Measurements from ENCODE around the gene CELA2B.
"Not testable (repeated sequence)": the region's sequence is repeated elsewhere in the genome, so short reads cannot be mapped to it uniquely, and the experiment has no call there.

CELA2B gene

GRCh38 chr1:15504436-15504835 lies 28.5 kb downstream of the CELA2B start:
- no peak for DNase-seq

GRCh38 chr1:15506831-15507230 lies 30.9 kb downstream of the CELA2B start:
- no peak for DNase-seq

GRCh38 chr1:15507278-15507677 lies 31.4 kb downstream of the CELA2B start:
- DNase-seq, result no peak

- DNase-seq, result no peak
These were observed 33.0 kb downstream of the CELA2B start for GRCh38 chr1:15508700-15509487.

DNA sequence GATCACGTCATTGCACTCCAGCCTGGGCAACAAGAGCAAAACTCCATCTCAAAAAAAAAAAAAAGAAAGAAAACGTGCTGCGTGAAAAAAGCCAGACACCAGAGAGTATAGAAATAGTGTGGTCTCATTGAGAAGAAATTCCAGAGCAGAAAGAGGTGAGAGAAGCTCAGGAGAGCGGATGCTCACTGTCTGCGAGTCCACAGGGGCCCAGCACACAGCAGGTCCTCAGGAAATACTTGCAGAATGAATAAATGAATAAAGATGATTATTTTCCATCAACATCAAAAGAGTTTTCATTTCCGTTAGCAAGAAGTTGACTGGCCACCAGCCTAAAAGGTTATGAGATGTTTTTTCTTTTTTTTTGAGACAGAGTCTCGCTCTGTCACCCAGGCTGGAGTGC lies 33.7 kb downstream of the CELA2B start:
- DNase-seq, result no peak

- no peak for DNase-seq
These were observed 34.9 kb downstream of the CELA2B start for GRCh38 chr1:15510611-15511405.

DNA sequence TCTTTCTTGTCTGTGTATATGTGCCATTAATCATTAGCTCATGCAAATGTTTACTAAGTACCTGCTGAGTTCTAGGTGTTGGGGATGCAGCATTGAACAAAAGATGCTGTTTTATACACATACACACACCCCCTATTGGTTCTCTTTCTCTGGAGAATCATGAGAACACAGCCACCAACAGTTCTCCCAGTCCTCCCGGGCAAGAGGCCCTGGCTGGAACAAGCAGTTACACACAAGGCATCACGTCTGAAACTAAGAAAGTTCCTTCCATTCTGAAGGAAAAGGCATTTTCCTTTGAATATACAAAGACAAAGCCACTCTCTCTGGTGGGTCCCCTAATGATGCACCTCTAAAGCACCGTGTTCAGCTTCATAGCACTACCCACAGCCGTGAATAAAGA lies 37.3 kb downstream of the CELA2B start:
- no peak for DNase-seq

- no peak for DNase-seq
These were observed 38.0 kb downstream of the CELA2B start for GRCh38 chr1:15513919-15514318.

- DNase-seq, result not testable (repeated sequence)
These were observed 38.7 kb downstream of the CELA2B start for GRCh38 chr1:15514557-15514956.

DNA sequence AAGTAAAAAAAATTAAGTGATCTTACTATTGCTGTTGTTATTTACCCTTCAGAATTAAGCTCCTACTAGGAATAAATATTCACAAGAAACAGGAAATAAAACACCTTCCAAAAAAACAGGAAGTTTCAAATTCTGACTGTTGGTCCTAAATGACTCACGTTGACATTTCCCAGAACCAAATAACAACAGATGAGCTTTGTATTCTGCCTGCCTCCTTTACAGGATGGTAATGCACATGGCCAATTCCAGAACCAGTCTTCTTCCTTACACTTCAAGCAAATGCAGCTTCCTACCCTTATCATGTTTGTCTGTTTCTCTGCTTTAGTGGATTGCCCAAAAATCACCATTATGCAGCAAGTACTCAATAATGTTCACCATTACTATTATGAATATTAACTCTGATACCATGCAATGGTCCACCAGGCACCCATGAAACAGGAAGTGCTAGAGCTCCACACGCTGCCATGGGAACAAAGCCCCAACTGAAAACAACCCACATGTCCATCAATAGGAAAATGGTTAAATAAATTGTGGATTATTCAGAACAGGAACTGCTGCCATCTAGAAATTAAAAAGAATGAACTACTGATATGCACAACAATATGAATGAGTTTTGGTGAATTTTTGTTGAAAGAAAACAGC lies 39.2 kb downstream of the CELA2B start:
- DNase-seq, result no peak

DNA sequence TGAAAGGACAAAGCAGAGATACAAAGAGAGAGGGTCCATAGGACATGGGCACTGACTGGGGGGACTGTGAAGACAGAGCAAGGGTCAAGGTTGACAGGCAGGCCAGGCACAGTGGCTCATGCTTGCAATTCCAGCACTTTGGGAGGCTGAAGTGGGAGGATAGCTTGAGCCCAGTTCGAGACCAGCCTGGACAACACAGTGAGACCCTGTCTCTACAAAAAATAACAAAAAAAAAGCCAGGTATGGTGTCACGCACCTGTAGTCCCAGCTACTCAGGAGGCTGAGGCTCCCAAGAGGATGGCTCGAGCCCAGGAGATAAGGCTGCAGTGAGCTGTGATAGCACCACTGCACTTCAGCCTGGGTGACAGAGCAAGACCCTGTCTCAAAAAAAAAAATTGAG lies 43.7 kb downstream of the CELA2B start:
- no peak for DNase-seq

DNA sequence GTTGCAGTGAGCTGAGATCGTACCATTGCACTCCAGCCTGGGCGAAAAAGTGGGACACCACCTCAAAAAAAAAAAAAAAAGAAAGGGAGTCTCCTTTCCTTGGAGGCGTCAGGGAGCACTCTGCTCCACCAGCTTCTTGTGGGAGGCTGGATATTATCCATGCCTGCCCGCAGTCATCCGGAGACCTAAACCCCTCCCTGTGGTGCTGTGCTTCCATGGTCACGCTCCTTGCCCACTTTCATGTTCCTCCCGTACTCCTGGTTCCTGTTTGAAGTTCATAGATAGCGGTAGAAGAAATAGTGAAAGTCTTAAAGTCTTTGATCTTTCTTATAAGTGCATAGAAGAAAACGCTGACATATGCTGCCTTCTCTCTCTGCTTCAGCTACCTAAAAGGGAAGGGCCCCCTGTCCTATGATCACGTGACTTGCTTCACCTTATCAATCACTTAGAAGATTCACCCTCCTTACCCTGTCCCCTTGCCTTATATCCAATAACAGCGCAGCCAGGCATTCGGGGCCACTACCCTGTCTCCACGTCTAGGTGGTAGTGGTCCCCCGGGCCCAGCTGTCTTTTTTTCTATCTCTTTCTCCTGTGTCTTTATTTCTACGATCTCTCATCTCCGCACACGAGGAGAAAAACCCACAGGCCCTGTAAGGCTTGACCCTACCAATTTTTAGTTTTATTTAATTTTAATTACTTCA lies 45.5 kb downstream of the CELA2B start:
- peak in 1 of 2 experiments; percentile 13 for DNase-seq

GRCh38 chr1:15522551-15522950 lies 46.6 kb downstream of the CELA2B start:
- DNase-seq, result no peak

DNA sequence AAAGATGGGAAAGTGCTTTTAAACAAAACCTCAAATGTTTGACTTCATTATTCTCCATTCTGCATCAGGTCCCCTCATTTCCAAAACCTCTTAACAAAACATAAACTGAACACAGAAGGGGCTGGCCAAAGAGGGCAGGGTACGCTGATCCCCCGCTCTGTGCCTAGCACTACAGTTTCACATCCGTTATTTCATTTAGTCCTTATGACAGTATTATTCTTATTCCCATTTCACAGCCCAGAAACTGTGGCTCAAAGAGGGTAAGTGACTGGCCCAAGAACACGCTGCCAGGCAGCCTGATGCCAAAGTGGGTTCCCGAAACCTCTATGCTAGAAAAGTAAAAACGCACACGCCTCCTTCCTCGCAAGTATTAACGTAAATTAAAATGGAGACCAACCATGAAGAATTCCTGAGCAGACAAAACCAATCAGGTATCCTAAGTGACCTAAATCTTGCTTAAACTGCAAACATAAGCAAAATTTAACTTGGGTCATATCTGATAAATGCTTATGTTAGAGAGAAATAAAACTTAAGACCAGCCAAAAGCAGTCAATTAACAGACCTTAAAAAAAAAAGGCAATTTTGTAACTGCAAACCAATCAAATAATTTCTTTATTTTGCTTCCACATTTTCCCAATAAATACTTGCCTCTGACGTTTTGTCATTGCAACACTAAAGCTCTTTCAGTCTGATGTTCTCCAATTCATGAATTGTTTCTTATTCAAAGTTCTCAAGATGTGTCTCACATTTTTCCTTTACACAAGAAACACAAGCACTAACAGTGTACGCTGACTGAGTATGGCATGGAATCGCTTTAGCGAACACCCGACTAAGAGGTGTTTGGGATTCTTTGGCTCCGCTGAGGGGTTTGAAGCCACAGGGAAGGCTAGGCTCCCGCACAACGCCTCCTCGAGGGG lies 47.5 kb downstream of the CELA2B start:
- DNase-seq, result no peak

DNA sequence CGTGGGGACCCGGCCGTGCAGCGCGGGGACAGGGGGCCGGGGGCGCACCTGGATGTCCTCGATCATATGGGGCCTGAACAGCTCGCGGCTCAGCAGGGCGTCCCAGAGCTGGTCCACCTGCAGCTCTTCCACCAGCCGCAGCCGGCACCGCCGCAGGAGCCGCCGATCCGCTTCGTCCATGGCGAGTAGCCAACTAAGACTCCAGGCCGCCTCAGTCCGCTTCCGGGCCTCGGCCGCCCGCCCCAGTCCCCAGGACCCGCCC lies 48.0 kb downstream of the CELA2B start, which contains the start of gene CASP9:
TSS of gene CASP9 (minus strand) at position 195 of the 262 bp plus-strand sequence. CDS start at position 180, 15 bp downstream.
- no peak for DNase-seq

DNA sequence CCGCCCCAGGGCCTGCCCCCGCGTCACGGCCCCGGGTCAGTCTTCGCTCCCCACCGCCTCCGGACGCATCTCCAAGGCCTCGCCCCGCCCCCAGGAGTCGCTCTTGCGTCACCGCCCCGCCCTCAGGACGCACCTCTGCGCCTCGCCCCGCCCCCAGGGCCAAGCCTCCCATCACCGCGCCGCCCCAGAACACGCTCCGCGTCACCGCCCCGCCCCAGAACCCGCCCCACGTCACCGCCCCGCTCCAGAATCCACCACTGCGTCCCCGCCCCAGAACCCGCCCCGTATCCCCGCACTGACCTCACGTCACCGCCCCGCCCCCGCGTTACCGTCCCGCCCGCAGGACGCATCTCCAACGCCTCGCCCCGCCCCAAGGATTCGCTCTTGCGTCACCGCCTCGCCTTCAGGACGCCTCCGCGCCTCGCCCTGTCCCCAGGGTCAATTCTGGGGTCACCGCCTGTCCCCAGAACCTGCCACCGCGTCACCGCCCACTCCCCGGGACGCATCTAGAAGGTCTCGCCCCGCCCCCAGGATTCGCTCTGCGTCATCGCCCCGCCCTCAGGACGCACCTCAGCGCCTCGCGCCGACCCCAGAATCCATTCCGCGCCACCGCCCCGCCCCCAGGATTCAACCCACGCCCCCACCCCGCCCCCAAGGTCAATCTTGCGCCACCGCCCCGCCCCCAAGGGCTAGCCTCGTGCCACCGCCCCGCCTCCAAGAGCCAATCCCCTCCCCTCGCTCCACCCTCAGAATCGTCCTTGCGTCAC lies 48.6 kb downstream of the CELA2B start:
- peak; percentile 100 for DNase-seq

DNA sequence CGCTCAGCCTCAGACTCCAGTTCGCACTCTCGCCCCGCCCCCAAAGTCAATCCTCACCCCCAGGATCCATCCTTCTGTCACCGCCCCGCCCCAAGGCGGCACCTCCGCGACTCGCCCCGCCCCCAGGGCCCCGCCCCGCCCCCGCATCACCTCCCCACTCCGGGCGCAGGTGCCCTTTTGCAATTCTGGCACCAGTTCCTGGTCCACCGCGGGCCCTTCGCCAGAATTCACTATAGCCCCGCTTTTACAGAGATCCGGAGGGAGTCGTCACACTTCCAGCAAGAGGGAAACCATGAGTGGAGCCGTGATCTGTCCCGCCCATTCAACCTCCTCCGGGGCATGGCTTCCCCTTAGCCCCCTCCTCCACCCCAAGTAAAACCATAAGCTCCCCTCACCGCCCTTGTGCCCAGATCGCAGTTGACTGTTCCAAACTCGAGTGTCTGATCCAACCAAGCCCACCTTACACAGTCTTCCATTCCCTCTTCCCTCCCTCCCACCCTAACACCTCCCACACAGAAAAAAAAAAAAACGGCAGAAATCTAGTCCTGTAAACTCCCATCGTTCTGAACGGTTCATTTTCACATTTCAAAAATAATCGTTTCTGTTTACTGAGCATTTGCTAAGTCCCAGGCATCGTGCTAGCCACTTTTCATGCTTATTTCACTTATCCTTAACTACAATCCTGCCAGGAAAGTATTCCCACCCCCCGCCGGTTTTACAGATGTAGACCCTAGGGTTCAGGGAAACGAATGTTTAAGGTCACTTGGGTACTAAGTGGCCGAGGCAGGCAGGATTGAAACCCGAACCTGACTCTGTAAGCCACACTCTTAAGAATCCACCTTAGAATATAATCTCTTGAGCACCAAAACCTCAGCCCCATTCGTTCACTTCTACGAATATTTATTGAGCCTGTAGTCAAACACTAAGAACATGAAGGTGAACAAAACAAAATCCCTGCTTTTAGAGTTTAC lies 49.4 kb downstream of the CELA2B start:
- DNase-seq, result peak; percentile 32 to 38

DNA sequence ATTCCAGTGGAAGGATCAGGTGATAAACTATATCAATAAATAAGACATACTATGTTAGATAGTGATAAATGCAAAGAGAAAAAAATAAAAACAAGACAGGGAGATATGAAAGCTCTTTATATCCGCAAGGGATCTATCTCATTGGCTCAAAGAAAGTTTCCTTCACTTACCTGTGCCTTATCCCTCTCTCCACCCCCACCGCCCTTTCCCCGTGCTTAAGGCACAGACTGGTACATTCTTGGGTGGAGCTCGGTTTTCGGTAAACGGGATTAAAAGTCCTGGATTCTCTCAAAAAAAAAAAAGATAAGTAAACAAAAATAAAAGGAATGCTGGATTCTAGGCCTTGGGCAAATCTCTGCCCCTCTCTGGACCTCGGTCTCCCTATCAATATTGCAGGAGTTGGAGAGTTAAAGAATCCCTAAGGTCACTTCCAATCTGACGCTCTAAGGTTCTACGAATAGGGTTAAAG lies 50.2 kb downstream of the CELA2B start:
- no peak for DNase-seq

DNA sequence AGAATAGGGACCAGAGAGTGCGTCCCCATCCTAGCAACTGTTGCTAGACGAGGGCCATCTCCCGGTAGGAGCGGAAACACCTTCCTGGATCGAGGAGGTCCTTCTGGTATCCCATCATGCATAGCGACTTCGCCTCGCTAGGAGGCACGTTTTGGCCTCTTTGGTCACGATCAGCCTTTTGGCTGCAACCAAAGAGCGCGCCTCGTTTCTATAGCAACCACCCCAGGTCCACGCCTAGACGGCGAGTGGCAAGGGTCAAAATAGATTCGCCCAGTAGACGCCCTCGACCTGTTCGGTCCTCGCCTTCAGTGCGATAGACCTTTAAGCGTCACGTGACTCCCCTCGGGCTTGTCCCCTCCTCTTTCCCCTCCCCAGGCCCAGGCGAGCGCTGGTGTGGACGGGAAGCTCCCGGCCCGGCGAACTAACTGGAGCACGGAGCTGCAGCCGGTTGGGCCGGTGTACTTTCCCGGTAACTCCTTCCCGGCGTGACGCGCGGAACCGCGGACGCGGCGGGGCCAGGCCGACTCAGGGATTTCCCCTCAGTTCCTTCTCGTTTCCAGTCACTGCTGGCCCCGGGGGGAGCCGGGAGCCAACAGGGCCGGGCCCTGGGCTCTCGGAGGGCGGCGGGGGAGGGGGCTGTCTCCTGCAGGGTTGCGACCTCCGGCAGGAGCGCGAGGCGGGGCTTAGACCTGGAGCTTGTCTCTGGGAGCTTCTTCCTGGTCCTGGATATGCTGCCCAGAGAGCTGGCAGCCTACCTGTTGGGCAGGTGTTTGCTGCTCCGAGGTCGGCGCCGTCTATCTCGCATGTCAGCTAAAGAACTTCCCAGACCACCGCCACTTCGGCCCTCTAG lies 50.8 kb downstream of the CELA2B start, which contains the start of gene DNAJC16:
TSS of gene DNAJC16 (plus strand) at position 359 of the 850 bp plus-strand sequence. CDS start 2,258 bp downstream, outside the sequence.
- peak; percentile 96 to 97 for DNase-seq
